Measurements from ENCODE around the gene IBA57.

IBA57 gene

GRCh38 chr1:228228601-228229074, 63.0 kb downstream of the IBA57 start:
- peak; percentile 28 to 35 for DNase-seq

- no peak for DNase-seq
Observed at GRCh38 chr1:228231189-228231588, 65.6 kb downstream of the IBA57 start.

Measured in NCI-H526 (cell line).